ENCODE data around the gene SNTG2. TPM values are rescaled to one million over a fixed set of nuclear protein-coding genes. Genes with fewer than 3 reads are reported as not detected.

SNTG2 gene
- total RNA-seq, 2 experiments from 2014 or later: not detected

DNA sequence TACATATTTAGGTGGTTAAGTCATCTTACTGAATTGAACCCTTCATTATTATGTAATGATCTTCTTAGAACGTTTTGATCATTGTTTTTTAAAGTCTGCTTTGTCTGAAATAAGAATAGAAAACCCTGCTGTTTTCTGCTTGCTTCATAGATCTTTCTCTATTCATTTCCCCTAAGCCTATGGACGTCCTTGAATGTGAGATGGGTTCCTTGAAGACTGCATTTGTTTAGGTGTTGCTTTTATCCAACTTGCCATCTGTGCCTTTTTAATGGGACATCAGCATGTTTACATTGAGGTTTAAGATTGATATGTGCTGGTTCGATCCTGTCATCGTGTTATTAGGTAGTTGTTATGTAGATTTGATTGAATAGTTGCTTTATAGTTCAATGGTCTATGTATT lies 95.4 kb downstream of the SNTG2 start:
- no peaks in the 10 kb centered on the region for H3K9me2 ChIP-seq (ENCODE audit: insufficient read depth, low read length)
- H3K4me1 ChIP-seq (ENCODE audit: insufficient read depth, low read length, poor library complexity, severe bottlenecking): no peaks in the 10 kb centered on the region
- H2AFZ ChIP-seq (ENCODE audit: low read length): no peak overlapping the region
- TF ChIP-seq, protein P1, sequence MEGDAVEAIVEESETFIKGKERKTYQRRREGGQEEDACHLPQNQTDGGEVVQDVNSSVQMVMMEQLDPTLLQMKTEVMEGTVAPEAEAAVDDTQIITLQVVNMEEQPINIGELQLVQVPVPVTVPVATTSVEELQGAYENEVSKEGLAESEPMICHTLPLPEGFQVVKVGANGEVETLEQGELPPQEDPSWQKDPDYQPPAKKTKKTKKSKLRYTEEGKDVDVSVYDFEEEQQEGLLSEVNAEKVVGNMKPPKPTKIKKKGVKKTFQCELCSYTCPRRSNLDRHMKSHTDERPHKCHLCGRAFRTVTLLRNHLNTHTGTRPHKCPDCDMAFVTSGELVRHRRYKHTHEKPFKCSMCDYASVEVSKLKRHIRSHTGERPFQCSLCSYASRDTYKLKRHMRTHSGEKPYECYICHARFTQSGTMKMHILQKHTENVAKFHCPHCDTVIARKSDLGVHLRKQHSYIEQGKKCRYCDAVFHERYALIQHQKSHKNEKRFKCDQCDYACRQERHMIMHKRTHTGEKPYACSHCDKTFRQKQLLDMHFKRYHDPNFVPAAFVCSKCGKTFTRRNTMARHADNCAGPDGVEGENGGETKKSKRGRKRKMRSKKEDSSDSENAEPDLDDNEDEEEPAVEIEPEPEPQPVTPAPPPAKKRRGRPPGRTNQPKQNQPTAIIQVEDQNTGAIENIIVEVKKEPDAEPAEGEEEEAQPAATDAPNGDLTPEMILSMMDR (conservative IDR thresholded peaks at IDR 0.05; ENCODE audit: low read length): no peak
- no peak for TF ChIP-seq EZH2phosphoT487 (IDR thresholded peaks at IDR 0.05; ENCODE audit: borderline replicate concordance, low read depth, low read length)
- CTCF ChIA-PET (ENCODE audit: unreplicated experiment): no interaction called here
- H3K79me2 ChIP-seq (ENCODE audit: insufficient read depth, low read depth, low read length): no peaks in the 10 kb centered on the region
- DNase-seq (ENCODE audit: low spot score): no peak
- H3K27ac ChIP-seq (ENCODE audit: low read depth, low read length, poor library complexity, severe bottlenecking): no peak overlapping the region
- POLR2A ChIA-PET: interaction anchor here (0.6 kb wide), 1 partner anchor 171 kb away, joined by 3 read pairs; no protein-coding TSS in a partner anchor
- H3K9me3 ChIP-seq (ENCODE audit: low read length): no peaks in the 10 kb centered on the region
- no TSS peak for BruUV-seq (replicated peaks)
- no peaks in the 10 kb centered on the region for H4K20me1 ChIP-seq (ENCODE audit: insufficient read depth, low read length)
- no peaks in the 10 kb centered on the region for H3K36me3 ChIP-seq (ENCODE audit: insufficient read depth, low read length)
- H3K4me2 ChIP-seq (ENCODE audit: low read length): no peak overlapping the region
- intact Hi-C loops (cut with micrococcal nuclease; ENCODE audit: unreplicated experiment): no loop called here
- H3K4me3 ChIP-seq (ENCODE audit: low read depth, low read length, poor library complexity, severe bottlenecking): no peak overlapping the region

DNA sequence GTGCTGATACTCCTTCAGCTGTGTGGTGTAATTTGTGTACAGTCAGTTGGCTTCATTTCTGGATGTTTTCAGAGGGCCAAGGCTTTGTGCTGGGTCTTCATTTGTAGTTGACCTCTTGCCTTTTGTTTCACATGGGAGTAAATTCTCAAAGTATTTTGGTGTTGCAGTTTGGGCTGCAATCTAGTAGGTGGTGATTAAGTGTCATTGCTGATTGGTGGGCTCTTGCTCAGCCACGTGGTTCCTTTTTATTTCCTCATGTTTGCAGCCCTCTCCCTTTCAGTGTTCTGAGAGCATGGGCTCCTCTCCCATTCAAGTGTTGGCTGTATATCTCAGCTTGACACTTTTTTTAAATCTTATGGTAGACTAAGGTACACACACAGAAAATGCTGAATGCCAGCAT lies 96.8 kb downstream of the SNTG2 start:
- no TSS peak for BruUV-seq (replicated peaks)
- CTCF ChIA-PET (ENCODE audit: unreplicated experiment): no interaction called here

DNA sequence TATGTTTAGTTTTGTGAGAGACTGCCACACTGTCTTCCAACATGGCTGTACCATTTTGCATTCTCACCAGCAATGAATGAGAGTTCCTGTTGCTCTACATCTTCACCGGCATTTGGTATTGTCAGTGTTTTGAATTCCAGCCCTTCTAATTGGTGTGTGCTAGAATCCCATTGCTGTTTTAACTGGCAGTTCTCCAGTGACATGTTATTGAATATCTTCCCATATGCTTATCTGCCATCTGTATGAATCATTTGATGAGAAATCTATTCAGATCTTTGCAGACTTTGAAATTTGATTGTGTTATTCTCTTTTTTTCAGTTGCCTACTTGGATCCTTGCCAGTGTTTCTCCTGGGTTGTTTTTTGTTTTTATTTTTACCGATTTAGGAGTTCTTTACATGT lies 99.0 kb downstream of the SNTG2 start:
- no peaks in the 10 kb centered on the region for H4K20me1 ChIP-seq (ENCODE audit: insufficient read depth, low read length)
- no peak overlapping the region for H3K27ac ChIP-seq (ENCODE audit: low read depth, low read length, poor library complexity, severe bottlenecking)
- no peak for DNase-seq (ENCODE audit: low spot score)
- H3K4me1 ChIP-seq (ENCODE audit: insufficient read depth, low read length, poor library complexity, severe bottlenecking): no peaks in the 10 kb centered on the region
- H3K9me2 ChIP-seq (ENCODE audit: insufficient read depth, low read length): no peaks in the 10 kb centered on the region
- TF ChIP-seq, protein P1 (conservative IDR thresholded peaks at IDR 0.05; ENCODE audit: low read length): no peak
- TF ChIP-seq EZH2phosphoT487 (IDR thresholded peaks at IDR 0.05; ENCODE audit: borderline replicate concordance, low read depth, low read length): no peak
- intact Hi-C loops (cut with micrococcal nuclease; ENCODE audit: unreplicated experiment): no loop called here
- ChIA-PET CTCF (ENCODE audit: unreplicated experiment) (no interaction called here), POLR2A (no interaction called here)
- H3K4me2 ChIP-seq (ENCODE audit: low read length): no peak overlapping the region
- no peak overlapping the region for H2AFZ ChIP-seq (ENCODE audit: low read length)
- BruUV-seq (replicated peaks): no TSS peak
- H3K36me3 ChIP-seq (ENCODE audit: insufficient read depth, low read length): no peaks in the 10 kb centered on the region
- no peaks in the 10 kb centered on the region for H3K9me3 ChIP-seq (ENCODE audit: low read length)
- no peaks in the 10 kb centered on the region for H3K79me2 ChIP-seq (ENCODE audit: insufficient read depth, low read depth, low read length)
- no peak overlapping the region for H3K4me3 ChIP-seq (ENCODE audit: low read depth, low read length, poor library complexity, severe bottlenecking)

More for the DNA sequence above, 96.8 kb downstream of the SNTG2 start:
- intact Hi-C loops (cut with micrococcal nuclease; ENCODE audit: unreplicated experiment): no loop called here
- DNase-seq (ENCODE audit: low spot score): peak; percentile 7
- Histone ChIP-seq H3K79me2 (ENCODE audit: insufficient read depth, low read depth, low read length) (no peaks in the 10 kb centered on the region), H3K27ac (ENCODE audit: low read depth, low read length, poor library complexity, severe bottlenecking) (no peak overlapping the region), H4K20me1 (ENCODE audit: insufficient read depth, low read length) (no peaks in the 10 kb centered on the region), H3K36me3 (ENCODE audit: insufficient read depth, low read length) (no peaks in the 10 kb centered on the region), H2AFZ (ENCODE audit: low read length) (no peak overlapping the region), H3K9me2 (ENCODE audit: insufficient read depth, low read length) (no peaks in the 10 kb centered on the region), H3K4me1 (ENCODE audit: insufficient read depth, low read length, poor library complexity, severe bottlenecking) (no peaks in the 10 kb centered on the region), H3K9me3 (ENCODE audit: low read length) (no peaks in the 10 kb centered on the region), H3K4me3 (ENCODE audit: low read depth, low read length, poor library complexity, severe bottlenecking) (no peak overlapping the region), H3K4me2 (ENCODE audit: low read length) (no peak overlapping the region)
- TF ChIP-seq, protein P1 (conservative IDR thresholded peaks at IDR 0.05; ENCODE audit: low read length): peak; percentile 57
- no peak for TF ChIP-seq EZH2phosphoT487 (IDR thresholded peaks at IDR 0.05; ENCODE audit: borderline replicate concordance, low read depth, low read length)
- POLR2A ChIA-PET: no interaction called here
